C4-2B (cell line): ENCODE data around the gene GMEB1.

Experiments used
- CTCF ChIP-seq: fragments of 450-650 bp; conservative IDR thresholded peaks from 2 replicates; pipeline ENCODE4 v1.5.1; 2017; ENCODE audit warnings: mild to moderate bottlenecking
- ZFX ChIP-seq: fragments of 450-650 bp; IDR thresholded peaks from 2 replicates; pipeline ENCODE4 v1.6.1; 2017

- no peak for TF ChIP-seq CTCF
- no peak for TF ChIP-seq ZFX
These were observed 1.8 kb upstream of the GMEB1 start for GRCh38 chr1:28666806-28667205.
